ENCODE measurements around the gene SYT17. TPM values are rescaled to one million over a fixed set of nuclear protein-coding genes. Genes with fewer than 3 reads are reported as not detected.

The SYT17 gene
- total RNA-seq, 1 donor from 2014 or later: 2.4 TPM

- peaks cover 0 to 22% of the 10 kb centered on the region in 2 donors for H3K9me3 ChIP-seq
Measured at GRCh38 chr16:19238406-19238805, 70.4 kb downstream of the SYT17 start.

GRCh38 chr16:19239511-19240155 is 71.6 kb downstream of the SYT17 start:
- Histone ChIP-seq H3K9me3 (peaks cover 0 to 13% of the 10 kb centered on the region in 2 donors), H3K27ac (no peak overlapping the region), H3K4me1 (no peaks in the 10 kb centered on the region), H3K27me3 (no peaks in the 10 kb centered on the region), H3K36me3 (no peaks in the 10 kb centered on the region), H3K4me3 (no peak overlapping the region)
- TF ChIP-seq CTCF (IDR thresholded peaks at IDR 0.05): no peak
- intact Hi-C loops (cut with DNase I): no loop called here
- no peak for DNase-seq (ENCODE audit: low spot score in 2 of 2)

More at GRCh38 chr16:19238406-19238805, 70.4 kb downstream of the SYT17 start:
- DNase-seq (ENCODE audit: low spot score in 2 of 2): peak in 1 of 2 donors; percentile 19
- no peaks in the 10 kb centered on the region for H3K4me1 ChIP-seq
- H3K36me3 ChIP-seq: no peaks in the 10 kb centered on the region
- H3K27ac ChIP-seq: no peak overlapping the region
- no peaks in the 10 kb centered on the region for H3K27me3 ChIP-seq
- no peak overlapping the region for H3K4me3 ChIP-seq
- no peak for TF ChIP-seq CTCF (IDR thresholded peaks at IDR 0.05)
- intact Hi-C loops (cut with DNase I): no loop called here

GRCh38 chr16:19240494-19240893 is 72.5 kb downstream of the SYT17 start:
- Histone ChIP-seq H3K27ac (no peak overlapping the region), H3K4me3 (no peak overlapping the region), H3K4me1 (no peaks in the 10 kb centered on the region), H3K27me3 (no peaks in the 10 kb centered on the region), H3K9me3 (peaks cover 0 to 4% of the 10 kb centered on the region in 2 donors), H3K36me3 (no peaks in the 10 kb centered on the region)
- DNase-seq (ENCODE audit: low spot score in 2 of 2): no peak
- intact Hi-C loops (cut with DNase I): no loop called here
- no peak for TF ChIP-seq CTCF (IDR thresholded peaks at IDR 0.05)

- Histone ChIP-seq H3K9me3 (no peaks in the 10 kb centered on the region), H3K27me3 (no peaks in the 10 kb centered on the region), H3K36me3 (no peaks in the 10 kb centered on the region), H3K4me3 (no peak overlapping the region), H3K27ac (no peak overlapping the region), H3K4me1 (no peaks in the 10 kb centered on the region)
- TF ChIP-seq CTCF (IDR thresholded peaks at IDR 0.05): no peak
- DNase-seq (ENCODE audit: low spot score in 2 of 2): no peak
- intact Hi-C loops (cut with DNase I): no loop called here
Measured at GRCh38 chr16:19241512-19241911, 73.5 kb downstream of the SYT17 start.

- H3K27ac ChIP-seq: no peak overlapping the region
- no peaks in the 10 kb centered on the region for H3K27me3 ChIP-seq
- no peak for DNase-seq (ENCODE audit: low spot score in 2 of 2)
- no peaks in the 10 kb centered on the region for H3K36me3 ChIP-seq
- no peaks in the 10 kb centered on the region for H3K9me3 ChIP-seq
- H3K4me3 ChIP-seq: no peak overlapping the region
- TF ChIP-seq CTCF (IDR thresholded peaks at IDR 0.05): no peak
- intact Hi-C loops (cut with DNase I): no loop called here
- H3K4me1 ChIP-seq: no peaks in the 10 kb centered on the region
Measured at GRCh38 chr16:19242186-19242585, 74.1 kb downstream of the SYT17 start.

All from ascending aorta (tissue), 2 donors.